Measurements from ENCODE around the gene SCUBE1.

DNA sequence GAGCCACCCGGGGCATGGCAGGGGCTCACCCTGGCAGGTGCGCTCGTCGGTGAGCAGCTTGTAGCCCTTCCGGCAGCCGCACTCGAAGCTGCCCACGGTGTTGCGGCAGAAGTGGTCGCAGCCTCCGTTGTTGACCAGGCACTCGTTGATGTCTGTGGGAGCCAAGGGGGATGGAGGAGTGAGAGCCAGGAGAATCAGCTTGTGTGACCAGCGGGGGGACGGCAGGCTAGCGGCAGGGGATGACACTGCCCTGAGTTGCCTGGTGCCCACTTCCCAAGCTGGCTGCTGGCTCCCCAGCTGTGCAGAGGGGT, 111.5 kb downstream of the SCUBE1 start:
- TF ChIP-seq, protein P1, sequence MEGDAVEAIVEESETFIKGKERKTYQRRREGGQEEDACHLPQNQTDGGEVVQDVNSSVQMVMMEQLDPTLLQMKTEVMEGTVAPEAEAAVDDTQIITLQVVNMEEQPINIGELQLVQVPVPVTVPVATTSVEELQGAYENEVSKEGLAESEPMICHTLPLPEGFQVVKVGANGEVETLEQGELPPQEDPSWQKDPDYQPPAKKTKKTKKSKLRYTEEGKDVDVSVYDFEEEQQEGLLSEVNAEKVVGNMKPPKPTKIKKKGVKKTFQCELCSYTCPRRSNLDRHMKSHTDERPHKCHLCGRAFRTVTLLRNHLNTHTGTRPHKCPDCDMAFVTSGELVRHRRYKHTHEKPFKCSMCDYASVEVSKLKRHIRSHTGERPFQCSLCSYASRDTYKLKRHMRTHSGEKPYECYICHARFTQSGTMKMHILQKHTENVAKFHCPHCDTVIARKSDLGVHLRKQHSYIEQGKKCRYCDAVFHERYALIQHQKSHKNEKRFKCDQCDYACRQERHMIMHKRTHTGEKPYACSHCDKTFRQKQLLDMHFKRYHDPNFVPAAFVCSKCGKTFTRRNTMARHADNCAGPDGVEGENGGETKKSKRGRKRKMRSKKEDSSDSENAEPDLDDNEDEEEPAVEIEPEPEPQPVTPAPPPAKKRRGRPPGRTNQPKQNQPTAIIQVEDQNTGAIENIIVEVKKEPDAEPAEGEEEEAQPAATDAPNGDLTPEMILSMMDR (IDR thresholded peaks at IDR 0.05): no peak
- no peak for TF ChIP-seq POLR2AphosphoS5 (IDR thresholded peaks at IDR 0.05; ENCODE audit: low read depth, low read length)
- TF ChIP-seq, protein P2, sequence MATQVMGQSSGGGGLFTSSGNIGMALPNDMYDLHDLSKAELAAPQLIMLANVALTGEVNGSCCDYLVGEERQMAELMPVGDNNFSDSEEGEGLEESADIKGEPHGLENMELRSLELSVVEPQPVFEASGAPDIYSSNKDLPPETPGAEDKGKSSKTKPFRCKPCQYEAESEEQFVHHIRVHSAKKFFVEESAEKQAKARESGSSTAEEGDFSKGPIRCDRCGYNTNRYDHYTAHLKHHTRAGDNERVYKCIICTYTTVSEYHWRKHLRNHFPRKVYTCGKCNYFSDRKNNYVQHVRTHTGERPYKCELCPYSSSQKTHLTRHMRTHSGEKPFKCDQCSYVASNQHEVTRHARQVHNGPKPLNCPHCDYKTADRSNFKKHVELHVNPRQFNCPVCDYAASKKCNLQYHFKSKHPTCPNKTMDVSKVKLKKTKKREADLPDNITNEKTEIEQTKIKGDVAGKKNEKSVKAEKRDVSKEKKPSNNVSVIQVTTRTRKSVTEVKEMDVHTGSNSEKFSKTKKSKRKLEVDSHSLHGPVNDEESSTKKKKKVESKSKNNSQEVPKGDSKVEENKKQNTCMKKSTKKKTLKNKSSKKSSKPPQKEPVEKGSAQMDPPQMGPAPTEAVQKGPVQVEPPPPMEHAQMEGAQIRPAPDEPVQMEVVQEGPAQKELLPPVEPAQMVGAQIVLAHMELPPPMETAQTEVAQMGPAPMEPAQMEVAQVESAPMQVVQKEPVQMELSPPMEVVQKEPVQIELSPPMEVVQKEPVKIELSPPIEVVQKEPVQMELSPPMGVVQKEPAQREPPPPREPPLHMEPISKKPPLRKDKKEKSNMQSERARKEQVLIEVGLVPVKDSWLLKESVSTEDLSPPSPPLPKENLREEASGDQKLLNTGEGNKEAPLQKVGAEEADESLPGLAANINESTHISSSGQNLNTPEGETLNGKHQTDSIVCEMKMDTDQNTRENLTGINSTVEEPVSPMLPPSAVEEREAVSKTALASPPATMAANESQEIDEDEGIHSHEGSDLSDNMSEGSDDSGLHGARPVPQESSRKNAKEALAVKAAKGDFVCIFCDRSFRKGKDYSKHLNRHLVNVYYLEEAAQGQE (IDR thresholded peaks at IDR 0.05; ENCODE audit: insufficient read depth in 1 of 2, low read depth in 2 of 2, low read length in 1 of 2): no peak
